ENCODE results near the gene TMEM185B.

TMEM185B gene

DNA sequence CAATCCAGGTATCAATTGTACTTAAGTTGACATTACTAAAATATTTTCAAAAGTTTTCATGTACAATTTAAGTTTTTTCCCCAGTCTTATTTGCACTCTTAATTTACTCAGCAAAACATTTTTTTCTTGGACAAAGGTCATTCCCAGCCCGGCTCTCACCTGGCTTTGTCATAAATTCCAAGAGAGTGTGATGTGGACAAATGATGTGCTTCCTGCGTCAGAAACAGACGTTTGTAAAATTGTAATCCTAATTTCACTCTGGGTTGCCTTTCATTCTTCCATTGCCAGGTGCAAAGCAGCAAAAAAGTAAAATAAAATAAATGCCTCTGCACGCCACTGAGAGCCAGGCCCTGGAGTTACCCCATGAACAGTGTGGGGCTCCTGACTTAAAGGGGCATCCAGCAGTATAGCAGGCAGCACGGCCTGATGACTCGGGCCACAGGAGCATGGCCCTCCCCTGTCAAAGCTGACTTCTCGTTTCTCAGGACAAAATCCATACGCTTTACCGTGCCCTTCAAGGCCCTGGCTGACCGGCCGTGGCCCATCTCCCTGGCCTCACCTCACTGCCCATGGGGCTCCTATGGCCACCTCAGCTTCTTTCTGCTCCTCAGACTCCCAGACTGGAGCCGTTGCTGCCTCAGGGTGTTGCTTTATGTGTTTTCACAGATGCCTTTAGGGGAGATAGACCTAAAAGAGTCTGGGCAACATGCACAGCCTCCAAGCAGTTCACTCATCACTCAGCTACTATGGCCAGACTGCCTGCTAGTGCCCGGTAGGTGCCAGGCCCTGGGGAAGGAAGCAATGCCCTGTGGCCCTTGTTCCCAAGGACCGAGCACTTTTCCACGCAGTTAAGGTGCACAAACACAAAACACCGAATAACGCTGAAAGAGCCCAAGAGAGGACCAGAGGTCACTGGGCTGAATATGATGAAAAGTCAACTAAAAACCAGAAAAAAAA, 7.6 kb upstream of the TMEM185B start:
- no peak for DNase-seq

DNA sequence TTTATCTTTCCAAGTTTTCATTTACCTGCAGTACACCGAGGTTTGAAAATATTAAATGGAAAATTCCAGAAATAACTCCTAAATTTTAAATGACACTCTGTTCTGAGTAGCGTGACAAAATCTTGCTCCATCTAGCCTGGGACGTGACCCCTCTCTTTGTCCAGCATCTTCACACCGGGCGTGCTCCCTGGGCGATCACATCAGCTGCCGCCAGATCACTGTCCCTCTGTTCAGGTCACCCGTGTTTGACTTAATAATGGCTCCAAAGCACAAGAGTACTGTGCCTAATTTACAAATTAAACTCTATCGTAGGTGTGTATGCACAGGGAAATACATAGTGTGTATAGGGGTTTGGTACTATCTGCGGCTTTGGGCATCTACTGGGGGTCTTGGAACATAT, 6.1 kb upstream of the TMEM185B start:
- no peak for DNase-seq

DNA sequence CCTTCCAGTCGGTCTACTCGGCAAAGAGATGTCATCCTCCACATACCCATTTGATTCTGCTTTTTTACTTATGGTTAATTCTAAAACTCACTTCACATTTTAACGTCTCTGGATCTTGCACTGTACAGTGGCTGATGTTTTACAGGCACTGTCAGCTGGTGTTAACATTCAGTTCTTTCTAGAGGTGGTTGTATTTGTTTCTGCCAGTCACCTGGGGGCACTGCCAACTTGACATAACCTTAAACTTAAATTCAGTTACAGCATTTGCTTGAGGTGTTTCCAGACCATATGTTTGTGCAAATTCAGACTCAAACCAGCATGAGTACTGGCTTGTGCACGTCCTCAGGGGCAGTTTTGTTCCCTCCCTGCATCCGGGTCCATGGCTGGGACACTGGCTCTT, 5.3 kb upstream of the TMEM185B start:
- no peak for DNase-seq

DNA sequence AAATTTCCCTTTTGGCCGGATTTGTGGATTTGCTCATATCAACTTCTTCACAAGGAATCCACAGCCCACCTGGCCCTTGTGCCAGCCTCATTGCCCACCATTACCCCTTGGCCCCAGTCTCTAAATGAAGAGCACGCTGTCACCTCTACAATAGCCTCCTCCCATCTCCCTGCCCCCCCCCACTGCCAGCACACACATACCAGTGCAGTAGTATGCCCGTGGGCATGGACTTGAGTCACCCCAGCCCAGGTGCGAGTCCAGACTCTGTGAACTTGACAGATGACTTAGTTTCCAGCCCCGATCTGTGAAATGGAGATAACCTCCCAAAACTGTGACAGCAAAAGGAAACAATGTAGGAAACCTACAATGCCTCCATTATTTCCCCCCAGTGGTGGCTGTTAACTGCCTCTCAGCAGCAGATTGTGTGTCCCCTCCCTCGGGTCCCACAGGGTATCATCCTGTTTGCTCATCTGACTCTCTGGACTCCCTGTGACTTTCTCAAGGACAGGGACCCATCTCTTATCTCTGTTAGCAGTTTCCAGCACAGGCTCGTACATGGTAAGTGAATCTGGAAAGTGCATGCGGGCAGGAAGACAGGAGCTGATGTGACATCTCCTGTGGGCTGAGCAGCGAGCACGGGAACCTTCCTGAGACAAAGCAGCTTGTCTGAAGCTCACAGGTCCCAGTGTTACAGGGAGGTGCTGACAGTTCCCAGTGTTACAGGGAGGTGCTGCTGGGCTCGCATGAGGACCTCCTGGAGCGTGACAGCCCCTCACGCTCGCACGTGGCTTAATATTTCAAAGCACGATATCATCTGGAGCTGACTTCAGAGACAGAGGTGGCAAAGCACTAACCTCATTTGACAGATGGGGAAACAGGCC, 4.2 kb upstream of the TMEM185B start:
- no peak for DNase-seq

DNA sequence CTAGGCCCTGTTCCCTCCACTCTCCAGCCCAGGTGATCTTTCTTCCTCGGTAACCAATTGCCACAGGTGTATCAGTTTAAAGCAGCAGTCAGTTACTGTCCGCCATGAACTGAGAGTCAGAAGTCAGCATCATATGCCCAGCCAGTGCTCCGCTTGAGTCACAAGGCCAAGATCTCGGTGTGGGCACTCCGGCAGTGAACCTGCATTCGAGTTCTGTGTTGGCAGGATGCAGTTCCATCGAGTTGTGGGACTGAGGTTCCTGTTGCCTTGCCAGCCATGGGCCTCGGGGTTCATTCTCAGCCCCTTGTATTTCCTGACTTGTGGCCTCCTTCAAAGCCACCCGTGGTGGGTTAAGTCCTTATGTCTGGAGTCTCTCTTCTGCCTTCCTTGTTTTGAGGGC, 3.1 kb upstream of the TMEM185B start:
- no peak for DNase-seq

DNA sequence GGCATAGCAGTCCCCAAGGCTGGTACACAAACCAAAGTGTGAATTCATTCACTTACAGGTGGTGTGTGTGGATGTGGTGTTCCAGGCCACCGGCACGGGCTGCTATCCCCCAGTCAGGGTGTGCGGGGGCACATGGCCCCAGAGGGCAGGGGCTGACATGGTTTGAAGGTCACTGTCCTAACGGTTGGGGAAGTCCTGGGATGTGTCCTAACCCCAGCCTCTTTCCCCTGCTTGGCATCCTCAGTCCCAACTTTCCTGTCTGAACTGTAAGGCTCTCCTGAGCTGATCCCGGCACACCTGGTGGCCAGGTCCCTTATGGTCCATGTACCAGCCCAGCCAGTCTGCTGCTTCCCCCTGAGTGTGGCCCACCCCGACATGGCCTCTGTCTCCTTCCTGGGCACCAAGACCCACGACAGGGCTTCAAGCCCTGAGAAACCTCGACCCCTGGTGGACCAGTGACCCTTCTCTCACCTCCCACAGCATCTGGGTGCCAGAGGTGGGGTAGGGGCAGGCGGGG, 2.4 kb upstream of the TMEM185B start:
- no peak for DNase-seq

DNA sequence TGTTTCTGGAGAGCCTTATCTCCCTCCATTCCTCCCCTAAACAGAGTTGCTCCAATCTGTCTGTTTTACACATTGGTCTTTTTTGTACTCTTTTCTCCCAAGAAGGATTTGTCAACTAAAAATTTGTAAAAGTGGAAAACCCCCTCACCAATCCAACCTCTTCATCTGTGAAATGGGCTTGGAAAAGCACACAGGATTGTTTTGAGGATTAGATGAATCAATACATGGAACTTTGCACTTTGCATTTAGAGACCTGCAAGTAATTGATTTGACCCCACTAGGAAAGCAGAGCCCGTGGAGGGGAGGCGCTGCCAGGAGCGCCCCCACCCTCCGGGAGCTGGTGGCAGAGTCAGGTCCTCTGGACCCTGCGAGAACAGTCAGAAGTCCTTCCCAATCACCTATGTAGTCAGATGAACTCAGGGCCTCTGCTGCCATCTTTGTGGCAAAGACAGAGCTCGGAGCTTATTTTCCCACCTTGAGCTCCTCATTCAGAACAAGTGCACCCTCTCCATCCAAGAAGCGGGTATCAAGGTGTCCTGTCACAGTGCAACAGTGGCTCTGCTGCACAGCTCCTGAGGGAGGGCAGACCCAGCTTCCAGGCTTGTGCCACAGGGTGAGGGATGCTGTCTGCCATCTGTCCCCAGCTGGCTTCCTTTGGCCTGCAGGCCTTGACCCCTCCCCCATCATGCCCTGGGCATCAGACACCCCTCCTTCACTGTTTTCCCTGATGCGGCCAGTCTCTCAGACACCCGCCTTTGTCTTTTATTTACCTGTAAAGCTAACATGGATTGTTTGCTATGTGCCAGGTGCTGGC, 1.7 kb upstream of the TMEM185B start:
- DNase-seq = no peak

DNA sequence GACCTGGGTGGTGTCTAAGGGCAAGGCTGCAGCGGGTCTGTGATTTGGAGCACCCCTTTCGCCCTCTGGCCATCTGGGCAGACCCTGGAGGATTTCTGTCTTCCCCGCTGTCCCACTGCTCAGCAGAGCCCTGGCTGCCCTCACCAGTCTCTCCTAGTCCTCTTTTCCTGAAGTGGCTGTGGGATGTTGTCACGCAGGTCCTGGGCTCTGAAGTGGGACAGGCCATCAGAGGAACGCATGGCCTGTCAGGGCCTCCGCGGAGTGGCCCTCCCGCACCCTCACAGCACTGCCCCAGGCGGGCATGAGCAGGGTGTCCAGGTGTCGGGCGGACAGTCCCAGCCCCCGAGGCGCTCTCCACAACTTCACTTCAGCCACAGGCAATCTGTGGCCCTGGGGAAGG, 1.1 kb upstream of the TMEM185B start:
- no peak for DNase-seq

DNA sequence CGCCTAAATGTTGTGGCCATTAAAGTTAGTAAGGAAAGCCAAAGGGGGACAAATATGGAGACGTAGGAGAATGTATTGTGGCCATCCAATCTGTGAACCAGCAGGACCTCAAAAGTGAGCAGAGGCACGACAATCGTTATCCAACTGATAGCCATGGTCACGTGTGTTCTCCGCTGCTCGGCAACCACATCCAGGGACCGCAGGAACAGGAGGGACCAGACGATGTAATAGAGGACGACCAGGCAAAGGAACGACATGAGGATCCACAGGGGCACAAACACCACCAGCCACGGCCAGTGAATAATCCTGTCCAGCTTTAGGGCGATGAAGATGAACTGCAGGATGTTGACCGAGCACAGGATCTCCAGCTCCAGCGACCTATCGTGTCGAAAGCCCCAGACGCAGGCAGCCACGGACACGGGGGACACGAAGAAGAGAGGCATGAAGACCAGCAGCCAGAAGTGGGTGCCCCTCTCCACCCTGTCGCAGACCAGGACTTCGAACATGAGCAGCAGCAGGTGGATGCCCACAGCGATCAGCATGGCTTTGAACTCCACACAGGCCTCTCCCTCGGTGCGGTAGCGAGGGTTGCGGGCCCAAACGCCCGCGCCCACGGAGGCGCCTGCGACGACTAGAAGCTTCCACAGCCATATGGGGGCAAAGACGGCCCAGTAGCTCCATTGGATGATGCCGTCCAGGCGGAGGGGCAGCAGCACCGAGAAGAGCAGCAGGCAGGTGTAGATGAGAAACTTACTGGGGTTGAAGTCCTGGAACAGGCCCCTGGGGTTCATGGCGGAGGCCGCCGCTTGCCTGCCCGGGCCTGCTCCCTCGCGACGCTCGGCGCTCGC, 790 bp downstream of the TMEM185B start:
- DNase-seq = no peak

DNA sequence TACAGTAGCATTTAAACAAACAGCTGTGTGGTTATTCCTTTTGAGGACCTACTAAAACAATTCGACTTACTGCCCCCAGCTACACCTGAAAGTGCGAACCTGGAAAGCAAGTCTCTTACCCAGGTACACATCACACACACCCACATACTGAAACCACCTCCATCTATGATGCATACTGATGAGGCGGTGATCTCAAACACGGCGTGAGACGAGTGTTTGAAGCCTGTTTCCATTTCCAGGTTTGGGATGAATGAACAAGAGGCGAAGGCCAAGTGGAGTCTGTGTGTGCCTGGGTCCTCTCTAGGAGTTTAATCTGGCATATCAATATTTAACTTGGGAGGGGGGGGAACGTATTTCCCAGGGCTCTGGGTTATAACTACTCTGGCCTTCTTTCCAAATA, 1.6 kb downstream of the TMEM185B start:
- DNase-seq = no peak

DNA sequence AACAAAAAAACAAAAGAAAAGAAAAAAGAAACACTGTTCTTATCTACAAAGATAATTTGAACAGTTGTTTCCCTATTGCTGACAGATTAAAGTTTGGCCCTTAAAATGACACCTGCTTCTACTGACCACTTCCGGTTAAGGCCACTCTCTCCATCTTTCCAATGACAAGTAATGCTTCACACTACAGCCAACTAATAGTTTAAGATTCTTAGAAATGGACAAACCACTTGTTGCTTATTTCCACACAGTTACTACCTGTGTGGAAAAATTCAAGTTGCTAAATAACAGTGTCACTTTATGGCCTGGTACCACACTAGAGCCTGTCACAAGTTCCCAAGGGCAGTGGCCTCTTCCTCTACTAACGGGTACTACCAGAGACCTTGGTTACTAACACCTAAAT, 2.4 kb downstream of the TMEM185B start:
- peak; percentile 8 for DNase-seq

DNA sequence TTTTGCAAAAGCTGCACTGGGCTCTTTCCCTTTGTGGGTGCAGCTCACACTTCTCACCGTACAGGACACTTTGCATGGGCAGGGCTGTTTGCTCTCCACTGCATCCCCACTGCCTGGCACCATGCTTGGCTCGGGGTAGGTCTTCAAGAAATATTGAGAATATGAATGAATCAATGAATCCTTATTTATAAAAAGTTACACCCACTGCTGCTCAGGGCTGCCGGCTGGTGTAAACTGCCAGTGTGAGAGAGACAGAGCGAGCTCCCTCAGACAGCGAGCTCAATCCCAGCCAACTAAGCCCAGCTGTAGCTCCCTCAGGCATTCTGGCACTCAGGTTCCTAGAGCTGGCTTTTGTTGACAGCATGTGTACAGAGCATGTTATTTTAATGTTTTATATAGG, 3.4 kb downstream of the TMEM185B start:
- no peak for DNase-seq

DNA sequence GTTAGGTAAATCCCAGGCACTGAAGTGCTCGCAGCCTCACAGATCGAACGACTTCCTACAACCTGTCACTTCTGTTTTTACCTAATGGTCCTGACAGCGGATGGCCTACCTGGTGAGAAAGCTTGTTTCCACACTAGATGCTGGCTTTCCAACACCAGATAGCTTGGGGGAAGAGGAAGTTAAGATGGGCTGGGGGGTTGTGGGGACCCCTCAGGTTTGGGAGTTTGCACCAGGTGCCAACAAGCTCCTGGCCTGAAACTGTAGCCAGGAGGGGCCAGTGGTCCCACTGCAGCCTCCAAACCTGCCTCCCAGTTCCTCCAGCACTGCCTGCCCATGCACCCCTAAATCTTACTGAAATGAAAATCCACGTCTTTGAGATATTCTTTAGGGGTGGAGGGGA, 3.9 kb downstream of the TMEM185B start:
- DNase-seq = no peak

DNA sequence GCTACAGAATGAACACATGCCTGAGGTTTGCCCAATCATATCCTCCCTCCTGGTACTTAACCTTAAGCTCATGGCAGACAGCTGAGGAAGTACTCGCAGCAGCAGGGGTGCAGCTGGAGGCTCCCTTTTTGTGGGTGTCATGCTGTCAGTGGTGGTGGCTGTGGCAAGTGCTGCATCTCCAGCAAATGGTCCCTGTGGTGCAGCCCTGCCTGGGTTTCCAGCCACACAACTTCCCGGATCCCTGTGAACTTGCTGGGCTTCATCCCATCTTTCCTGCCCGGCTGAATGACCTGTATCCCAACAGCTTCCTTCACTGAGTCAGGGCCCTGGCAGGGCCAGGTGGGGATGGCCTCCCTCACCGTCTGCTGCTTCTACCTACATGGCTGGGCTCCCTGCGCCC, 5.0 kb downstream of the TMEM185B start:
- DNase-seq = no peak

DNA sequence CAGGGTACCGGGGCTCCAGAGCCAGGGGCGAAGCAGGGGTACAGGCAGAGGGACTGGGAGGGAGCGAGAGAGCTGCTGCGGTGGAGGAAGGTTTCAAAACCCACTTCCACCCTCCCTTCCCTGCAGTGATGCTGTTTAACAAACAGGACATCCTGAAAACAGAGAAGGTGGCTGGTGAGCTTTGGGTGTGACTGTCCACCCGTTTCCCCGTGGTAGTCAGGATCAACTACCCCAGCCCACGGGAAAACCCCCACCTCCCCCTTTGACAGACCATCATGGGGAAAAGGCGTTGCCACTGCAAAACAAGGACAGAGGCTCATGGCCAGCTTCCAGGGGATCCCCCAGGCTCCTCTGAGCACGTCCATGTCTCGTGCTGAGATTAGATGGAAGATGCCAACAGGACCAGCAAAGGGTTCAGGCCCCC, 12.9 kb downstream of the TMEM185B start:
- DNase-seq = no peak

DNA sequence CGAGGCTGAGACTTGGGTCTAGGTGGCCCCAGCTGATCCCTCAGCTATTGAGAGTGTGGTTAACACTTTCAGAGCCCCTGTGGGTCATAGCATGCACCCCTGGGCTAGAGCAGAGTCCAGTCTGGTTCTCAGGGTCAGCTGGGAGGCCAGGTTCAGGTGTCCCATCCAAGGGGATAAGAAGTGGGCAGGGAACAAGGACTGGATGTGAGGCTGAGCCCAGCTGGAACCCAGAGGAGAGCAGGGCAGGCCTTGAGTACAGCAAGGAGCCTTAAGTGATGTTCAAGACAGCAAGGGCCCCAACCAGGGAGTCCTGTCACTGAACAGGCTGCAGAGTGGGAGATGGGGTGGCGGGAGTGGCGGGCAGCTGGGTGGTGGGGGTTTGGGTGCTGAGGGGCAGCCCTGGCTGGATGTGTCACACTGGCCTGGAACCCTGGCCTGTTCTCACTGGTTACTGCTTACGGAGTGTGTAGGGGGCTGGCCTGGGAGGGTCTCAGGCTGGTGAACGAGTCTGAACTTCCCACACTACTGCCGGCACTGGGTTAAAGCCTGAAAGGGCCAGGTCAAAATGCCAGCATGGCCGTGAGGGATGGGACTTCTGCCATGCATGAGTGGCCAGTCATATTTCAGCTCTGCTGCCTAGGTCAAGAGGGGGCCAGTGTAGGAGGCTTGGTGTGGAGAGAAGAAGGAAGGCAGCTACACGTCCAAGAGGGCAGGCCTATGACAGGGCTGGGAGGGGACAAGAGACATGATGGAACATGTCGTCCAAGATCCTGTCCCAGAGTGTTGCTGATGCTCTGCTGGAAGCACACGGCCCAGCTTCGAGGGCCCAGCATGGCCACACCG, 13.6 kb downstream of the TMEM185B start:
- DNase-seq = no peak

DNA sequence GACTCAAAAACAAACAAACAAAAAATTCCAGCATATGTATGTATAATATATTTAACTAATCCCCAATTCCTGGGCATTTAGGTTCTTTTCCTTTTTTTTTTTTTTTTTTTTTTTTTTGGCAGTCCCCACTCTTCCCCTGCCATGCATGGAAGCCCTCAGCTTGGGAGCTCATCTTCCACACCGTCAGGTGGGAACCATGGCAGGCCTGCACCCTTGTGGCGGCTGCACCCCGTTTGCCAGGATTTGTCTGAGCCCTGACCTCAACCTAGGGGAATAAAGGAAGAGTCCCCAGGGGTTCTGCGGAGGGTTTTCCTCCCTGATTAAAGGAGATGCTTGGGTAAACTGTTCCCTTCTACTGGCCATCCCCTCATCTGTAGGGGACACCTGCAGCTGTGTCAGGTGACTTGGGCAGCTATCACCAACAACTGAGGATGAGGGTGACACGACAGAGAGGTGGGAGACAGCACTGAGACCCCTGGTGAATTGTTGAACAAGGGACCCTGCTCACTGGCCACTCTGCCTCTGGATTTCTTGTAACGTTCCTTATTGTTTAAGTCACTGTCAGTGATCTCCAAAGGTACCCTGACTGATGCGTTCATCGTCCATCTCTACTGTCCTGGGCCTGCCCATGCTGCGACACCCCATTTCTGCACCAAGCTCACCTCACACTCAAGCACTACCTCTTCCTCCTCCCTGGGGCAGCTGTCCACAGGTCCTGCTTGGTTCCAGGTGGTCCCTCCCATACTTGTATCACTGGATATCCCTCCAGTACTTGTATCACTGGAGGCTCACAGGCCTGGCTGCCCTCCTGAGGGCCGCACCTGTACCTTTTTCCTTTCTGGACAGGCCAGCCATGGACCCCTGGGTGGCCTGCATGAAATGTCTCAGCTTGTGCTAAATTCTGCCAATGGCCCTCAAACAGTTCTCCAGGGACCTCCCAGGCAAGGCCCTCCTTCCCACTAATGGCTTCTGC, 14.5 kb downstream of the TMEM185B start:
- no peak for DNase-seq

DNA sequence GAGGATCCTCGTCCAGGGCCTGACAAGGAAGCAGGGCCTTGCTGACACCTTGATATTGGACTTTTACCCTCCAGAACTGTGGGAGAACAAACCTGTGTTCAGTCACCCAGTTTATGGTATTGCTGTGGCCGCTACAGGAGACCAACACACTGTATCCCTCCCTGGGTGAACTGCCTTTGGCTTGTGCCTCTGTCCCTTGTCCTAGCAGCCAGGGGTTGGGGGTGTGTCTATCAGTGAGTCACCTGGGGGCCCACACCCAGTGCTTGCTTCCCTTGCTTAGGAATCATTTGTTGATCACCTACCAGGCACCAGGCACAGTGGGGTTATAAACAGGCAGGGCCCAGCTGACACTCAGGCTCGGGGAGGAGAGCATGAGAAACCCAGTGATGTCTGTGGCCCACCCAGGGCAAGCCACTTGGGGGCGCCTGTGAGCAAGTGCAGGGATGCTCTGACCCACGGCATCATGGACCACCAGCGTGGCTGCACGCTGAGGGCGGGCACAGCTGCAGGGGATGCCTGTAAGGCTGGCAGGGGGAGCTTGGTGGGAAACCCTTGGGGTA, 17.1 kb downstream of the TMEM185B start:
- DNase-seq = no peak
